ENCODE measurements around the gene FBXO8. TPM values are rescaled to one million over a fixed set of nuclear protein-coding genes. Genes with fewer than 3 reads are reported as not detected.
A peak's percentile ranks its signal among the peaks of the same experiment; 100 is the strongest.
"Not testable (repeated sequence)": the region's sequence is repeated elsewhere in the genome, so short reads cannot be mapped to it uniquely, and the experiment has no call there.

Gene FBXO8
- total RNA-seq, 1 donor: 35.9 TPM

DNA sequence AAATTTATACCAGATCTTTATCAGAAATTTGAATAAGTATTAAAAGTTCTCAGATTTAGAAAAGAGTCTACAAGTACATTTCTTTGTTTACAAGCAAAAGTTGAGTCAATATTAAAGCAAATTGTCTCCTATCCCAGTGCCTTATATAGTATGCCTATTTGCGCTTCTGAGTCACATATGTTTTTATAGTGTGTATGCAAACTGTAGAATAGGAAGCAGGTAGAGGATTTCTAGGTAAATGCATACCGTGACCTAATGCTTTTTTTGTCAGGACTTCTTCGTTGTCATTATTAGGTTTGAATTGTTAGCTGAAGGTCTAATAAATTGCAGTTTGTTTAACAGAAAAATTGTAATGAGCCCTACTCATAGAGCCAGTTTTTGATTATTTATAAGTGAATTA is 22.5 kb upstream of the FBXO8 start:
- Histone ChIP-seq H3K4me3 (ENCODE audit: low read length) (no peak overlapping the region), H3K27me3 (ENCODE audit: insufficient read depth, low read length) (no peaks in the 10 kb centered on the region), H3K4me1 (ENCODE audit: insufficient read depth, low read length) (no peaks in the 10 kb centered on the region), H3K9me3 (ENCODE audit: low read depth, low read length) (no peaks in the 10 kb centered on the region)

DNA sequence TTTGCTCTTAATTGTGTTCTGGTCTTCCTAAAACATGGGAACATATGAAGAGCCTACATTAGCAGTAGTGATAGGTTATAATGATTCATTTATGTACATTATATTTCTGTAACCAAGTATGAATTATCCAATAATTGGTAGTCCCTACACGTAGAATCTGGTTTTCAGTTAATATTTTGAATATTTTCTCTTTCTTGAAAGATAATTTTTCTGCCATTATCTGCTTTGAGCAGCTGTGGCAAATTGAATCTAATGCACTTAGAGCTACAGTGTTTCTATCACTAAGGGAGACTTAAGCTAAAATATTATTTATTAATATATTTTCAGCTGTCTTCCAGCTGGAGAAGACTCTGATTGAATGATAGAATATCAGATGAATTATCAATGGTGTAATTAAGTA is 21.2 kb upstream of the FBXO8 start:
- no peaks in the 10 kb centered on the region for H3K4me1 ChIP-seq (ENCODE audit: insufficient read depth, low read length)
- H3K4me3 ChIP-seq (ENCODE audit: low read length): no peak overlapping the region
- H3K27me3 ChIP-seq (ENCODE audit: insufficient read depth, low read length): no peaks in the 10 kb centered on the region
- no peaks in the 10 kb centered on the region for H3K9me3 ChIP-seq (ENCODE audit: low read depth, low read length)

DNA sequence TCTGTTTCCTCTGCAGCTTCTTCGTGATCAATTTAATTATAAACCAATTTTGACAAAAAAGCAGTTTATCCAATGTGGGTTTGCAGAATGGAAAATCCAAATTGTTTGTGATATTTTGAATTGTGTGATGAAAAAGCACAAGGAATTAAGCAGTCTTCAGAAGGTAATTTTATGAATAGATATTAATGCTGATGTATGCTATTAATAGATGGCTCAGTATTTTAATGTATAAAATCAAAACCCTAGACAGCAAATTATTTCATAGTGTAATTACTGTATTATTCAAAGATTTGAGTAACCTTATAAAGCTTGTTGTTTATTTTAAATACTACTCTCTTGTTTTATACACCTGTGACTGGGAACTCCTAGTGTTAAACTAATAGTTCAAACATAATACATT is 20.2 kb upstream of the FBXO8 start:
- Histone ChIP-seq H3K9me3 (ENCODE audit: low read depth, low read length) (no peaks in the 10 kb centered on the region), H3K4me1 (ENCODE audit: insufficient read depth, low read length) (no peaks in the 10 kb centered on the region), H3K27me3 (ENCODE audit: insufficient read depth, low read length) (no peaks in the 10 kb centered on the region), H3K4me3 (ENCODE audit: low read length) (no peak overlapping the region)

DNA sequence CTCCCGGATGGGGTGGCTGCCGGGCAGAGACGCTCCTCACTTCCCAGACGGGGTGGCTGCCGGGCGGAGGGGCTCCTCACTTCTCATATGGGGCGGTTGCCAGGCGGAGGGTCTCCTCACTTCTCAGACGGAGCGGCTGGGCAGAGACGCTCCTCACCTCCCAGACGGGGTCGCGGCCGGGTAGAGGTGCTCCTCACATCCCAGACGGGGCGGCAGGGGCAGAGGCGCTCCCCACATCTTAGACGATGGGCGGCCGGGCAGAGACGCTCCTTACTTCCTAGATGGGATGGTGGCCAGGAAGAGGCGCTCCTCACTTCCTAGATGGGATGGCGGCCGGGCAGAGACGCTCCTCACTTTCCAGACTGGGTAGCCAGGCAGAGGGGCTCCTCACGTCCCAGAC is 11.7 kb upstream of the FBXO8 start:
- not testable (repeated sequence) for H3K27me3 ChIP-seq (ENCODE audit: insufficient read depth, low read length); H3K4me3 ChIP-seq (ENCODE audit: low read length); H3K4me1 ChIP-seq (ENCODE audit: insufficient read depth, low read length)
- peaks cover 17% of the 10 kb centered on the region for H3K9me3 ChIP-seq (ENCODE audit: low read depth, low read length)

DNA sequence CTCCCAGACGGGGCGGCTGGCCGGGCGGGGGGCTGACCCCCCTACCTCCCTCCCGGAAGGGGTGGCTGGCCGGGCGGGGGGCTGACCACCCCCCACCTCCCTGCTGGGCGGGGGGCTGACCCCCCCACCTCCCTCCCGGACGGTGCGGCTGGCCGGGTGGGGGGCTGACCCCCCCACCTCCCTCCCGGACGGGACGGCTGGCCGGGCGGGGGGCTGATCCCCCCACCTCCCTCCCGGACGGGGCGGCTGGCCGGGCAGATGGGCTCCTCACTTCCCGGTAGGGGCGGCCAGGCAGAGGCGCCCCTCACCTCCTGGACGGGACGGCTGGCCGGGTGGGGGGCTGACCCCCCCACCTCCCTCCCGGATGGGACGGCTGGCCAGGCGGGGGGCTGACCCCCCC is 11.2 kb upstream of the FBXO8 start:
- not testable (repeated sequence) for H3K27me3 ChIP-seq (ENCODE audit: insufficient read depth, low read length); H3K4me1 ChIP-seq (ENCODE audit: insufficient read depth, low read length); H3K4me3 ChIP-seq (ENCODE audit: low read length)
- peaks cover 17% of the 10 kb centered on the region for H3K9me3 ChIP-seq (ENCODE audit: low read depth, low read length)

DNA sequence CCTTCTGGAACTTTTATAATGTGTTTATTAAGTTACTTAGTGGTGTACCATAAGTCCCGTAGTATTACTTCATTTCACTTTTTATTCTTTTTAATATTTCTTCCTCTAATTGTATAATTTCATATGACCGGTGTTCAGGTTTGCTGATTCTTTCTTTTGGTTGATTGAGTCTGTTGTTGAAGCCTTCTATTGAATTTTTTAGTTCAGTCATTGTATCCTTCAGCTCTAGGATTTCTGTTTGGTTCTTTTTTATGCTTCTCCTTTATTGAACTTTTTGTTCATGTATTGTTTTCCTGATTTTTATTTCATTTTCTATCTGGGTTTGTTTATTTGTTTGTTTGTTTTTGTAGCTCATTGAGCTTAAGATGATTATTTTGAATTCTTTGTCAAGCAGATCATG is 9.0 kb upstream of the FBXO8 start:
- peaks cover 17% of the 10 kb centered on the region for H3K9me3 ChIP-seq (ENCODE audit: low read depth, low read length)
- H3K4me3 ChIP-seq (ENCODE audit: low read length): no peak overlapping the region
- no peaks in the 10 kb centered on the region for H3K4me1 ChIP-seq (ENCODE audit: insufficient read depth, low read length)
- H3K27me3 ChIP-seq (ENCODE audit: insufficient read depth, low read length): no peaks in the 10 kb centered on the region

DNA sequence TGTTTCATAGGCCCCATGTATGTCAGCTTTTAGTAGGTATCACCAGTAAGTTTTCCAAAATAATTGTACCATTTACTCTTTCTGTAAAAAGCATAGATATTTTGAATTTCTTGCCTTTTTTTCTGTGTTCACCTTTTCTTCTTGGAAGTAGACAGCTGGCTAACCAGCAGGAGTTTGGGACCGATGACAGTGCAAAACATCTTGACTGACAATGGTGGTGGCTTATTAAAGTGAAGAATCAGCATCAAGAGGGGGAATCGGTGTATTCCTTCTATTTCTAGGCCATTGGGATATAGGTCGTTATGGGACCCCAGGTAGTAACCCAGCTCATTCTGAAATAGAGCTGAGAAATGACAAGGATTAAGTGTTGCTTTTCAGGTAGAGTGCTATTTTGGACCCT is 3.4 kb upstream of the FBXO8 start:
- H3K4me3 ChIP-seq (ENCODE audit: low read length): no peak overlapping the region
- H3K4me1 ChIP-seq (ENCODE audit: insufficient read depth, low read length): peaks cover 9% of the 10 kb centered on the region
- no peaks in the 10 kb centered on the region for H3K27me3 ChIP-seq (ENCODE audit: insufficient read depth, low read length)
- H3K9me3 ChIP-seq (ENCODE audit: low read depth, low read length): peaks cover 2% of the 10 kb centered on the region

DNA sequence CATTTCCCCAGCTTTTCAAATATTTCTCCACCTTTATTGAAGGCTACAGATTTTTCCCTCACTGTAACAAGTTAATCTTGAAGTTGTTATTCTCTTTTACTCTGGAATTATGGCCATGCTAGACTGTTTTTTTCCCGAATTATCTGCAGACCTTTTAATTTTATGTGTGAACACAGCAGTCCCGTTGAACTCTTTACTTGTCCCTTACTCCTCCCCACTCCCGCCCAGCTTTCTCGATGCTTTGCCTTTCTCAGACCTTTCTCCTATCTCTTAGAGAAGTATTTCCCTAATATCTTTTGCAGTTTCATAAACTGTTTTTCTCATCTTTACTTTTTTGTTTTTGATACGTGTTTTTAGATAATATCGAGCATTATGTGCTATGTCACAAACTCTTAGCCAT is 1.0 kb upstream of the FBXO8 start:
- peaks cover 13% of the 10 kb centered on the region for H3K4me1 ChIP-seq (ENCODE audit: insufficient read depth, low read length)
- no peaks in the 10 kb centered on the region for H3K9me3 ChIP-seq (ENCODE audit: low read depth, low read length)
- H3K4me3 ChIP-seq (ENCODE audit: low read length): peak overlapping the region; percentile 89
- no peaks in the 10 kb centered on the region for H3K27me3 ChIP-seq (ENCODE audit: insufficient read depth, low read length)

DNA sequence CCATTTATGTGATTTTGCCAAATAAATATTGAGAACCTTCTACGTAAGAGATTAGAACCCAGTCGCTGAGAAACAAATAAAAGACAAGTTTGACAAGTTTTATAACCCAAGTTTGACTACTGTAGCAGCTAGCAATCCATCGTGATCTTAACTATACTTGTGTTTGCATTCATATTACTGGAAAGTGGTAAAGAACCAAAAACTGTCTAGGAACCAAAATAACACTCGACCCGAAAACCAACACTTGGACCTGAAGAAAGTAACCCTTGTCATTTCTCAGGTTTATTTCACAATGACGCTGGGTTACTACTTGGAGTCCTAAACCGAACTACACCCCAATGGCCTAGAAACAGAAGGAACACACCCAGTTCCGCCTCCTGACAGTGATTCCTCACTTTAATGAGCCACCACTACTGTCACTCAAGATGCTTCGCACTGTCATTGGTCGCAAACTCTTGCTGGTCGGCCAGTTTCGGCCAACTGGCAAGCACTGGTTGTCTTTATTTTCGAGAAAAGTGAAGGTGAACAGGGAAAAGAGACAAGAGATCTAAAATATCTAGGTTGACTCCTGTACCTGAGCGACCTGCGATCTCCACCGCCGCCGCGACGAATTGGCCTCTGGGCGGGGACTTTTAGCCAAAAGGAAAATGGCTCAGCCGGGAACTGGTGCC is 496 bp downstream of the FBXO8 start:
- H3K4me3 ChIP-seq (ENCODE audit: low read length): peak overlapping the region; percentile 89
- no peaks in the 10 kb centered on the region for H3K27me3 ChIP-seq (ENCODE audit: insufficient read depth, low read length)

DNA sequence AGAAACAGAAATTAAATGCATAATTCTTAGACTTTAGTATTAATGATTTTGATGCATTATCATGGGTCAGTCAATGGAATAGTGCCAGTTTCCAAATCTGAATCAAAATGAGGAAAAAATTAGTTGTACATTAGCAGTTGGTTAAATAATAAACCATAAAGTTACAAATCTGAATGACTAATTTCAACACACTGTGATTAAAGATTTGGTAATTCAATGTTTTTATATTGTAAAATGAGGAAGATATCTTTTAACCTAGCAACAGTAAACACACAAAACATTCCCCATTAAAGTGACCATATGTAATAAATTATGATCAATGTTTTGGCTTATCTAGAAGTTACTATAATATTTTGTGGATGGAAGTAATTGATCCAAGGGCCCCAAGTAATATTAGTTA is 1.6 kb downstream of the FBXO8 start:
- Histone ChIP-seq H3K9me3 (ENCODE audit: low read depth, low read length) (no peaks in the 10 kb centered on the region), H3K4me1 (ENCODE audit: insufficient read depth, low read length) (peaks cover 13% of the 10 kb centered on the region), H3K27me3 (ENCODE audit: insufficient read depth, low read length) (no peaks in the 10 kb centered on the region), H3K4me3 (ENCODE audit: low read length) (no peak overlapping the region)

More for the DNA sequence above, 496 bp downstream of the FBXO8 start:
- Histone ChIP-seq H3K4me1 (ENCODE audit: insufficient read depth, low read length) (peaks cover 13% of the 10 kb centered on the region), H3K9me3 (ENCODE audit: low read depth, low read length) (no peaks in the 10 kb centered on the region)

DNA sequence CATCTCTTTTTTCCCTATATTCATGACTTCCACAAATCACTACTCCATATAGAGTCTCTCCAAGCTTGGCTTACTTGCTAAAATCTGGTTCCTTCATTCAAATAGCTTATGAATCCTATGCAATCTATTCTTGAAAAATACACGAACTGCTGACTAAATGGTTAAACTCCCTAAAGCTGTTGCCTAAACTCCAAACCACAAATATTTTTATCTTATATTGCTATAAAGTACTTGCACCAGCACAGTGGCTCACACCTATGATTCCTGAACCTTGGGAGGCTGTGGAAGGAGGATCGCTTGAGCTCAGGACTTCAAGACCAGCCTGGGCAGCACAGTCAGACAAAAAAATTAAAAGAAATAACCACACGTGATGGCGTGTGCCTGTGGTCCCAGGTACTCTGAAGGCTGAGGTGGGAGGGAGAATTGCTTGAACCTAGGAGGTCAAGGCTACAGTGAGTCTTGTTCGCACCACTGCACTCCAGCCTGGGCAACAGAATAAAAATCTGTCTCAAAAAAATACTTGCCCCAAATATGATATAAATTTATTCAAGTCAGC is 2.2 kb downstream of the FBXO8 start:
- no peak overlapping the region for H3K4me3 ChIP-seq (ENCODE audit: low read length)
- peaks cover 13% of the 10 kb centered on the region for H3K4me1 ChIP-seq (ENCODE audit: insufficient read depth, low read length)
- H3K9me3 ChIP-seq (ENCODE audit: low read depth, low read length): no peaks in the 10 kb centered on the region
- no peaks in the 10 kb centered on the region for H3K27me3 ChIP-seq (ENCODE audit: insufficient read depth, low read length)

DNA sequence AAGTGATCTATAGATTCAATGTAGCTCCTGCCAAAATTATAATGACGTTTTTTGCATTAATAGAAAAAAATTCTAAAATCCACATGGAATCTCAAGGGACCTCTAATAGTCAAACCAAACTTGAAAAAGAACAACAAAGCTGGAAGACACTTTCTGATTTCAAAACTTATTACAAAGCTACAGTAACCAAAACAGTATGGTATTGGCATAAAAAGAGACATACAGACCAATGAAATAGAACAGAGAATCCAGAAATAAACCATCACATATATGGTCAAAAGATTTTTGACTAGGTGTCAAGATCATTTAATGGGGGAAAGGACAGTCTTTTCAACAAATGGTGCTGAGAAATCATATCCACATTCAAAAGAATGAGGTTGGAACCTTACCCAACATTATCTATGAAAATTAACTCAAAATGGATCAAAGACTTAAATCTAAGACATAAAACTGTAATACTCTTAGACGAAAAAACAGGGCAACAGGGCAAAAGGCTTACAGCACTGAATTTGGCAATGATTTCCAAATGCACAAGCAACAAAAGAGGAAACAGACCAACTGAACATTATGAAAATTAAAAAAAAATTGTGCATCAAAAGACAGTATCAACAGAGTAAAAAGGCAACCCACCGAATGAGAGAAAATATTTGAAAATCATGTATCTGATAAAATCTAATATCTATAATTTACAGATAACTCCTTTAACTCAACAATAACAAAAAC is 3.9 kb downstream of the FBXO8 start:
- Histone ChIP-seq H3K4me1 (ENCODE audit: insufficient read depth, low read length) (peaks cover 10% of the 10 kb centered on the region), H3K9me3 (ENCODE audit: low read depth, low read length) (no peaks in the 10 kb centered on the region), H3K4me3 (ENCODE audit: low read length) (no peak overlapping the region), H3K27me3 (ENCODE audit: insufficient read depth, low read length) (no peaks in the 10 kb centered on the region)

DNA sequence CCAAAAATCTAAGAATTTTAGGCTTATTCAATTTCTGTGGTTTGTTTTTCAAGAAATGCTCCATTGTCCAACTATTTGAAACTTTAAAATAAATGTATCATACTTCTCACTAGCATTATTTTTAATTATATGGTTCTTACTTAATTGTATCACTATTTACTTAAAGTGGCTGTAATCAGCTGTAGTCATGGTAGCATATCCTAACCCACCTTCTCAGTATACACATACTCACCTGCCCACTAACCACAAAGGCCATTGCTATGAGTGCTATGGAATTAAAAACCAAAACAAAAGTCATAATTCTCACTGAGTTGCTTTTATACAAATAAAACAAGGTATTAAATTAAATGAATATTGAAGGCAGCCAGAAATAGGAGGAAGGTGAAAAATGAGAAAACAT is 5.0 kb downstream of the FBXO8 start:
- Histone ChIP-seq H3K4me1 (ENCODE audit: insufficient read depth, low read length) (peaks cover 4% of the 10 kb centered on the region), H3K27me3 (ENCODE audit: insufficient read depth, low read length) (no peaks in the 10 kb centered on the region), H3K9me3 (ENCODE audit: low read depth, low read length) (no peaks in the 10 kb centered on the region), H3K4me3 (ENCODE audit: low read length) (no peak overlapping the region)

DNA sequence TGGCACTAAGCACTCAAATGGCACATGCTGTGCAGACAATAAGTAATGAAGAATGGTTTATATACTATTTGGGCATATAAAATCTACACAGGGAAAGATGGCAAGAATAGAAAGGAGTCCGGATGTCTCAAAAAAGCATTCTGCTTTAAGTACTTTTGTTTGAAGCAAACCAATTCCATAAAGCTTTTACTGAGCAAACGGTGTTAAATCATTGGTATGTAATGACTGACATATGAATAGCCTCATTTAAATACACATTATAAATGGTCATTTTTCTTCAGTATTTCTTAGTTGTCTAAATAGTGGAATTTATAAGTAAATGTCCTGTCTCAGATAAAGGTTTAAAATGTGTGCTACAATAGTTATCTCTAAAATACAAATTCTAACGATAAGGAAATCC is 6.0 kb downstream of the FBXO8 start:
- no peaks in the 10 kb centered on the region for H3K9me3 ChIP-seq (ENCODE audit: low read depth, low read length)
- H3K27me3 ChIP-seq (ENCODE audit: insufficient read depth, low read length): no peaks in the 10 kb centered on the region
- peaks cover 4% of the 10 kb centered on the region for H3K4me1 ChIP-seq (ENCODE audit: insufficient read depth, low read length)
- no peak overlapping the region for H3K4me3 ChIP-seq (ENCODE audit: low read length)

DNA sequence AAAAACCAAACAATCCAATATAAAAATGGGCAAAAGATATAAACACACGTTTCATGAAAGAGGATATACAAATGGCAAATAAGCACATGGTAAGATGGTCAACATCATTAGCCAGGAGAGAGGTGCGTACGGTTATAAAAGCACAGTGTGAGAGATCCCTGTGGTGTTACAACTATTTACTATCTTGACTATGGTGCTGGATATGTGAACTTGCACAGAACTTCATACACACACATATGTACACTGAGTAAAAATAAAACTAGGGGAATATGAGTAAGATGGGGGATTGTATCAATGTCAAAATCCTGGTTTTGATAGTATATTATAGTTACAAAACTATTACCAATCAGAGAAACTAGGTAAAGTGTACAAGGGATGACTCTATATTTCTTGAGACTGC is 8.4 kb downstream of the FBXO8 start:
- Histone ChIP-seq H3K4me3 (ENCODE audit: low read length) (no peak overlapping the region), H3K9me3 (ENCODE audit: low read depth, low read length) (no peaks in the 10 kb centered on the region), H3K27me3 (ENCODE audit: insufficient read depth, low read length) (no peaks in the 10 kb centered on the region), H3K4me1 (ENCODE audit: insufficient read depth, low read length) (no peaks in the 10 kb centered on the region)

DNA sequence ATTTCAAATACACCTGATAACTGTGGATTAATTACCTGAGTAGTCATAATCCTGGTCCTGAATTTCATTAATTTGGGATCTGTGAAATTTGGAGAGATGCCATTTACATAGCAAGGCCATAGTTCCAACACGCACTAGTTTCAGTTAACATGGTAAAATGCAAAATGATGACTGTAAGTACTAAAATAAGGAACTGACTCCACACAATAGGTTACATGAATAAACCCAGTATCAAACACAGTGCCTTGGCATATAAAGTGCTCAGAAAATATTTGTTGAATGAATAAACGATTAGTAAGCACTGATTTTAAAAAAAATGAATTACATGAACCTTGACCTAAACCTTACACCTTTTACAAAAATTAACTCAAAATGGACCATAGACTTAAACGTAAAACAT is 9.0 kb downstream of the FBXO8 start:
- no peaks in the 10 kb centered on the region for H3K4me1 ChIP-seq (ENCODE audit: insufficient read depth, low read length)
- no peak overlapping the region for H3K4me3 ChIP-seq (ENCODE audit: low read length)
- H3K27me3 ChIP-seq (ENCODE audit: insufficient read depth, low read length): no peaks in the 10 kb centered on the region
- no peaks in the 10 kb centered on the region for H3K9me3 ChIP-seq (ENCODE audit: low read depth, low read length)

Data from mononuclear cell (primary cell).